T-helper 2 cell treated with Interferon-gamma antibody and Interleukin-4, amounts not matched to agents 5 μg/mL and 100 μg/mL, for 36 hours (primary cell): ENCODE data around the gene KAT8.

Experiments
- DNase-seq: peaks from one replicate; pipeline ENCODE4 v3.0.0; 2021; ENCODE audit warnings: low spot score
- H3K27ac Mint-ChIP-seq: one replicate; pipeline ENCODE4 v1.8.0; 2021; ENCODE audit warnings: mild to moderate bottlenecking, mixed read lengths
- H3K27me3 Mint-ChIP-seq: one replicate; pipeline ENCODE4 v1.8.0; 2021; ENCODE audit warnings: low read depth, mixed read lengths
- H3K36me3 Mint-ChIP-seq: one replicate; pipeline ENCODE4 v1.8.0; 2021; ENCODE audit warnings: low read depth, mixed read lengths
- H3K4me1 Mint-ChIP-seq: one replicate; pipeline ENCODE4 v1.8.0; 2021; ENCODE audit warnings: low read depth, mixed read lengths
- H3K4me3 Mint-ChIP-seq: one replicate; pipeline ENCODE4 v1.8.0; 2022; ENCODE audit warnings: mild to moderate bottlenecking, moderate library complexity, mixed read lengths
- H3K9me3 Mint-ChIP-seq: one replicate; pipeline ENCODE4 v1.8.0; 2021; ENCODE audit warnings: mixed read lengths

KAT8 gene

DNA sequence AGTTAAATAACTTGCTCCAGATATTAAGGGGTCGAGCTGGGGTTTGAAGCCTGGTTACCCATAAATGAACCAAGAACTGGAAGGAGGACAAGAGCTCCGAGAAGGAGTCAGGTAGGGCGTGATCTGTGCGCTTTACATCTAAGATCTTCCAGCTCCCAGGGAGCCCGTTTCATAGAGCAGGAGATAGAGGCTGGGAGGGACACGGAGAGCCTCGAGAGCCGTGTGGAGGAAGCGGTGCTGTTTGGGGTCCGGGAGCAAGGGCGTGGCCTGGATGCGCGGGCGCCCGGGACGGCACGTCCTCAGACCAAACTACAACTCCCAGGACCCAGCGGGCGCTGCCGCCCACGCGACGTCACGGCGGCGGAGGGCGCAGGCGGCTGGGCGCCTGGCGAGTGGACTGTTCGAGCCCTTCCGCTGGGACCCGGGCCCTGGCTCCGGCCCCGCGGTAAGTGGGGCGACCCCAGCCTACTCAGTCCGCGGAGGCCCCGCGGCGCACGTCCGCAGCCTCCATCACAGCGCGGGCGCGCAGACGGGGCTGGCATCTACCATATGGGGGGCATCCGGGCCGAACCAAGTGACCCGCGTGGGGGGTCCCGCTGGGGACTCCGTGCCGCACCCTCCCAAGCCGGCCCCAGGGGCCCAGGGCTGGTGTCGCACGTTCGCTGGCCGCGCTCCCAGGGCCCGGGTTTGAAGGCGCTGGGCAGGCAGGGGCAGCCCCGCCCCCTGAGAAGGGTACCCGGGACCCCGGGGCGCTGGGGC, 9.2 kb upstream of the KAT8 start, which contains the start of gene BCKDK:
BCKDK (plus strand) TSS at position 352 of the 759 bp plus-strand sequence. CDS start 838 bp downstream, outside the sequence.
- Mint-ChIP-seq H3K4me3 (peak within 1 kb of the TSS; percentile 84), H3K27me3 (no peaks in the 10 kb centered on the region), H3K27ac (peak within 1 kb of the TSS; percentile 80), H3K9me3 (no peaks in the 10 kb centered on the region), H3K36me3 (peaks cover 20% of the 10 kb centered on the region), H3K4me1 (peaks cover 18% of the 10 kb centered on the region)
- DNase-seq: peak; percentile 80

DNA sequence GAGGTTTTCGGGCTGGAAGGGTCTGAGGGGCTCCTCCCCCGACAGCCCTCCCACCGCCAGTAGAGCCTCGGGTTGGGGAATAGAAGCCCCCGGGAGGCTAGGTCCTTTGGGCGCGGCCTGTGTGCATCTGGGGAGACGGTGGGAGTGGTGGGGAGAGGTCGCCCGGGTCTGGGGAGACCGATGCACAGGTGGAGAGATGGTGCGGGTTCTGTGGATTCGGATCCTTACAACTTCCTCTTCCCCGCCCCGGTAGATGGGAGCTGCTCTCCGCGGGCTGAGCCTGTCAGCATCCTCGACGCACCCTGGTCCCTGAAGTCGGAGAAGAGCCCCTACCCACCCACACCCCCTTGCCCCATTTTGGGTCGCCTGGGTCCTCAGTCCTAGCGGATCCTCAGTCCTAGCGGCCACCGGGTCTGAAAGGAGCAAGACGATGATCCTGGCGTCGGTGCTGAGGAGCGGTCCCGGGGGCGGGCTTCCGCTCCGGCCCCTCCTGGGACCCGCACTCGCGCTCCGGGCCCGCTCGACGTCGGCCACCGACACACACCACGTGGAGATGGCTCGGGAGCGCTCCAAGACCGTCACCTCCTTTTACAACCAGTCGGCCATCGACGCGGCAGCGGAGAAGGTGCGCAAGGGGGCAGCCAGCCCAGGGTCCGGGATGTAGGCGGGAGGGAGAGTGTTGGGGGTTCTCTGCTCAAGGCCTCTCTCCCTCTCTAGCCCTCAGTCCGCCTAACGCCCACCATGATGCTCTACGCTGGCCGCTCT, 8.5 kb upstream of the KAT8 start:
- H3K36me3 Mint-ChIP-seq: peaks cover 20% of the 10 kb centered on the region
- peak overlapping the region; percentile 62 for H3K27ac Mint-ChIP-seq
- no peaks in the 10 kb centered on the region for H3K27me3 Mint-ChIP-seq
- peaks cover 21% of the 10 kb centered on the region for H3K4me1 Mint-ChIP-seq
- peak overlapping the region; percentile 84 for H3K4me3 Mint-ChIP-seq
- DNase-seq: no peak
- H3K9me3 Mint-ChIP-seq: no peaks in the 10 kb centered on the region

DNA sequence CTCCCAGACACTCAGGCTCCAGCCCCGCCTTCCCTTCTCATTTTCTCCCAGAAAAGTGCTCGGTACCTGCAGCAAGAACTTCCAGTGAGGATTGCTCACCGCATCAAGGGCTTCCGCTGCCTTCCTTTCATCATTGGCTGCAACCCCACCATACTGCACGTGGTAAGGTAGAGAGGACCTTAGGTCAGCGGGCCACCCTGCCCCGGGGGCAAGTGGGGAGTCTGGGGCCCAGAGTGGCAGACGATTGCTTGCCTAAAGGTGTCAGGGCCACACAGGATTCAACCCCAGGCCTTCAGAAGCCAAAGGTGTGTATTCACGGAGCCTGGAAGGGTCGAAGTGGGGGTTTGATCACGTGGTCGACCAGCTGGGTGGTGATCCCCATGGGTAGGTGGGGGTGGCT, 7.8 kb upstream of the KAT8 start:
- Mint-ChIP-seq H3K27ac (peak overlapping the region; percentile 79), H3K4me1 (peaks cover 21% of the 10 kb centered on the region), H3K36me3 (peaks cover 20% of the 10 kb centered on the region), H3K9me3 (no peaks in the 10 kb centered on the region), H3K27me3 (no peaks in the 10 kb centered on the region), H3K4me3 (peak overlapping the region; percentile 84)
- DNase-seq: no peak

DNA sequence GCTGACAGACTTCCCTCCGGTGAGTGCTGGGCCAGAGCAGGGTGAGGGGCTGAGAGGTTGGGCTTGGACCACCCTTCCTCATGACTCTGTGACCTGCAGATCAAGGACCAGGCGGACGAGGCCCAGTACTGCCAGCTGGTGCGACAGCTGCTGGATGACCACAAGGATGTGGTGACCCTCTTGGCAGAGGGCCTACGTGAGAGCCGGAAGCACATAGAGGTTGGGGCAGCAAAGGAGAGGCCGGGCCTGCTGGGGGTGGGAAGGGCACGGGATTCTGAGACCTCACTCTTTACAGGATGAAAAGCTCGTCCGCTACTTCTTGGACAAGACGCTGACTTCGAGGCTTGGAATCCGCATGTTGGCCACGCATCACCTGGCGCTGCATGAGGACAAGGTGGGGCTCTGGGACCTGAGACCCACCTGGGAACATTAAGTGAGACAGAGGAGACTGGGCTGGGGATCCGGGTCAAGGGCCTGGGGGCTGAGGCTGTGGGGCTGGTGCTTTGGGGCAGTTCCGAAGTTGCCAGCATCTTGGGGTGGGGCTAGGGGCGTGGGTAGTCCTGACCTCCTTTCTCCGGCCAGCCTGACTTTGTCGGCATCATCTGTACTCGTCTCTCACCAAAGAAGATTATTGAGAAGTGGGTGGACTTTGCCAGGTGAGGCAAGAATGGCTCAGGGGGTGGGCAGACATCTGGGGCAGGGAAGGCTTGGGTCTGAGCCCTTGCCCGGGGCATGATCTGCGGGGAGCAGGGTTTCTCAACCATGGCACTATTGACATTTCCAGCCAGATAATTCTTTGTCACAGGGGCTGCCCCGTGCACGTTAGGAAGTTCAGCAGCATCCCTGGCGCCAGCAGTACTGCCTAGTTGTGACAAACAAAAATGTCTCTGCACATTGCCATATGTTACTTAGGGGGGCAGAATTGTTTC, 7.1 kb upstream of the KAT8 start:
- H3K4me3 Mint-ChIP-seq: peak overlapping the region; percentile 84

DNA sequence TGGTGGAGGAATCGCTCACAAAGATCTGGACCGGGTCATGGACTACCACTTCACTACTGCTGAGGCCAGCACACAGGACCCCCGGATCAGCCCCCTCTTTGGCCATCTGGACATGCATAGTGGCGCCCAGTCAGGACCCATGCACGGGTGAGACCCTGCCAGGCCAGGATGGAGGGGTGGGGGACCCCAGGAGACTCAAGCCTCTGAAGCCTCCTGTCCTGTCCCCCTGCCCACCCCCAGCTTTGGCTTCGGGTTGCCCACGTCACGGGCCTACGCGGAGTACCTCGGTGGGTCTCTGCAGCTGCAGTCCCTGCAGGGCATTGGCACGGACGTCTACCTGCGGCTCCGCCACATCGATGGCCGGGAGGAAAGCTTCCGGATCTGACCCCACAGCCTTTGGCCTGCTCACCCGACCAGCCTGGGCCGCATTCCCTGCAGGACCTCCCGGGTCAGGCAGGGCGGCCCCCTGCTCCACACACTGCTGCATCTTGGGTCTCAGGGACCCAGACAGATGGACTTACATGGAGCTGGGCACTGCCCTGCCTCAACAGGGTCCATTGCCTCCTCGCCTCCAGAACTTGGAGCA, 5.5 kb upstream of the KAT8 start:
- Mint-ChIP-seq H3K9me3 (no peaks in the 10 kb centered on the region), H3K27me3 (no peaks in the 10 kb centered on the region), H3K36me3 (peaks cover 20% of the 10 kb centered on the region), H3K4me3 (no peak overlapping the region), H3K4me1 (peaks cover 22% of the 10 kb centered on the region), H3K27ac (no peak overlapping the region)
- DNase-seq: no peak

More for the DNA sequence above, 7.1 kb upstream of the KAT8 start:
- no peaks in the 10 kb centered on the region for H3K9me3 Mint-ChIP-seq
- peaks cover 24% of the 10 kb centered on the region for H3K4me1 Mint-ChIP-seq
- H3K27ac Mint-ChIP-seq: no peak overlapping the region
- H3K27me3 Mint-ChIP-seq: no peaks in the 10 kb centered on the region
- H3K36me3 Mint-ChIP-seq: peaks cover 20% of the 10 kb centered on the region
- no peak for DNase-seq

DNA sequence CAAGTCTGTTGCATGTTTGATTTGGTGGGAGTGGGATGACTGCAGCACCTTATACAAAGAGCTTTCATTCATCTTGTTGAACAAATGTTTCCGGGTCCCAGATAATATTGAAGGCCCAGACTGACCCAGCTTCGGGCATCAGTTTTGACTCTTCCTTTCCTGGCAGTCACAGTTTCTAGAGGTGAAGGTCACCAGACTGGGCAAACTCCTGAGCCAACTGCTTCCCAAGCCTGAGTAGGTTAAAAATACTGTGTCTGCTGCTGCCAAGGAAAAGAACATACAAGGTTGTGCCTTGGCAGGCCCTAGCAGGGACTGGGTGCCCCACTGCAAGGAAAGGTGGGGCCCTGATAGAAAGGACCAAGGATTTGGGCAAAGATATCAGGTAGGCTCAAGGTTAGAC, 4.8 kb upstream of the KAT8 start:
- Mint-ChIP-seq H3K36me3 (peaks cover 20% of the 10 kb centered on the region), H3K4me3 (no peak overlapping the region), H3K4me1 (peaks cover 17% of the 10 kb centered on the region), H3K27ac (no peak overlapping the region), H3K27me3 (no peaks in the 10 kb centered on the region), H3K9me3 (no peaks in the 10 kb centered on the region)
- DNase-seq: no peak

DNA sequence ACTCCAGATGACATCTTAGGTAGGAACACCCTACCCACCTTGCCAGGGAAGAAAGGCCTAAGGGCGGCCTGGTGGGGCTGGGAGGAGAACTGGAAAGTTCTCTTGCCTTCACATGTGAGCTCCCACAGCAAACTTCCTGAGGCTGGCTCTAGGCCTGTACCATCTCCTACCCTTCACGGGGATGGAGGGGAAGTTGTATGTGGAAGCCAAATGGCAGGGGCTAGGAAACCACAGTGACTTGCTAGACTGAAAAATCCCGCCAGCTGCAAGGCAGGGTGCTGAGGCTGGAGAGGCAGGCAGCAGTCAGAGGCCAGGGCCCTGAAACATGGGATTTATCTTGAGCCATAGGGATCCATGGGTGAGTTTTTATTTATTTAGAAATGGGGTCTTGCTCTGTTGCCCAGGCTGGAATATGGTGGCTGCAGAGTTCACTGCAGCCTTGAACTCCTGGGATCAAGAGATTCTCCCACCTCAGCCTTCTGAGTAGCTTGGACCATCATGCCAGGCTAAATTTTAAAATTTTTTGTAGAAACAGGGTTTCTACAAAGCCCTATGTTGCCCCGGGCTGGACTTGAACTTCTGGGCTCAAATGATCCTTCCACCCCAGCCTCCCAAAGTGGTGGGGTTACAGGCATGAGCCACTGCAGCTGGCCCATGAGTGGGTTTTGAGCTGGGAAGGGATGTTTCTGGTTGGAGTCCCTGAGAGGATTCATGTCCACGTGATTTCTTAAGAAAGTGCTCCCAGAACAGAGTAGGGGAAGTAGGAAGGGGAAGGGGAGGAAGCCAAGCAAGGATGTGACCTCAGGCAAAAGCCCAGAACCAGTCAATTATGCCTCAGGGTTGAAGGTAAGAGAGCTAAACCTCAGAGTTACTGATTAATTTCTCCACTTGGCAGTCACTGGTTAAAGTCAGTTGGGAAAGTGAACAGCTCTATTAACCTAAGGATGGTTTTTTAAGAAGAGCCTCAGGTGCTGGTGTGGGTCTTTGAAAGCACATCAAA, 4.0 kb upstream of the KAT8 start:
- H3K4me1 Mint-ChIP-seq: peaks cover 19% of the 10 kb centered on the region
- peak overlapping the region; percentile 68 for H3K27ac Mint-ChIP-seq
- no peaks in the 10 kb centered on the region for H3K9me3 Mint-ChIP-seq
- DNase-seq: no peak
- peaks cover 20% of the 10 kb centered on the region for H3K36me3 Mint-ChIP-seq
- no peaks in the 10 kb centered on the region for H3K27me3 Mint-ChIP-seq
- no peak overlapping the region for H3K4me3 Mint-ChIP-seq

DNA sequence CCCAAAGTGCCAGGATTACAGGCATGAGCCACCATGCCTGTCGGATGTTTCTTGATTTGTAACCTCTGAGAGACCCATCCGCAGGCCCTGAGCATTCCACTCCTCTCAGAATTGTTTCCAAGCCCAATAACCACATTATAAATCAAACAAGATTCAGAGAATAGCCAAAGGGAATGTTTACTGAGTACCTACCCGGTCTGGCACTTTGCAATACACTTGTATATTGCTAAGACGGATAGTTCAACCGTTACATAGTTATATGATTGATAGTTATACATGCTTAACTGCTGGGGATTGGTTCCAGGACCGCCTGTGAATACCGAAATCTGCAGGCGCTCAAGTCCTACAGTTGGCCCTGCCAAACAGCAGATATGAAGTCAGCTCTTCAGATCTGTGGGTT, 3.0 kb upstream of the KAT8 start:
- no peak overlapping the region for H3K4me3 Mint-ChIP-seq
- H3K4me1 Mint-ChIP-seq: peaks cover 23% of the 10 kb centered on the region
- peak overlapping the region; percentile 58 for H3K27ac Mint-ChIP-seq
- no peak for DNase-seq
- H3K9me3 Mint-ChIP-seq: no peaks in the 10 kb centered on the region
- H3K27me3 Mint-ChIP-seq: no peaks in the 10 kb centered on the region
- H3K36me3 Mint-ChIP-seq: peaks cover 20% of the 10 kb centered on the region

DNA sequence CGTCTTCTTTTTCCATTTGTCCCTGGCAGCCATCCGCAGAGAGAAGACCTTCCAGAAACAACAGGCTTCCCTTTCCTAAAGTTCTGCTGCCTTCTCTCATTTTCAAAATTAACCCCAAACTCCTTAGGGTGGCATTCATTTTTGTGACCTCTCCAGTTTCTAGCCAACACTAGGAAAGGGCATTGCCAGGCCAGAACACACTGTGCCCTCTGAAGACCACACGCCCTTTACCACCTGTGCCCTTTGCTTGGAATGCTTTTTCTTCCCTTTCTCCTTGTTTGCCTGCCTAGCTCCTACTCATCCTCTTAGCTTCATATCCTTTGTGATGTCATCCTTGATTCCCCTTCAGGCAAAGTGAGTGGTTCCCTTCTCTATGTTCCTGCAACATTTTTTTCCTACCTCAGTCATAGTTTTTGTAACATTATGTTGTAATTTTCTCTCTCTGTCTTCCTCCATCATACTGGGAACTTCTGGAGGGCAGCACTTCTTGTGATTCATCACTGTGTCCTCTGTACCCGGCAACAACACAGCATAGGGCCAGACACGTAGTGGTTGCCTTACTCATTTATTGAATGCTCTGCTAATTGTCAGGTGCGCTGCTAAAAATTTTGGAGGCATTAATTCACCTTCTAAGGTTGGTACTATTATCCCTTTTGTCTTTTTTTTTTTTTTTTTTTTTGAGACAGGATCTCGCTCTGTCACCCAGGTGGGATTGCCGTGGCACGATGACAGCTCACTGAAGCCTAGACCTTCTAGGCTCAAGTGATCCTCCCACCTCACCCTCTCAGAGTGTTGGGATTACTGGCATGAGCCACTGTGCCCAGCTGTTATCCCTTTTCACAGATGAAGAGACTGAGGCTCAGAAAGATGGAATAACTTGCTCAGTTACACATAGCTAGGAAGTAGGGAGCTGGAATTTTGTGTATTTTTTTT, 1.0 kb downstream of the KAT8 start:
- DNase-seq: no peak
- H3K9me3 Mint-ChIP-seq: no peaks in the 10 kb centered on the region
- H3K27ac Mint-ChIP-seq: peak overlapping the region; percentile 81
- no peaks in the 10 kb centered on the region for H3K27me3 Mint-ChIP-seq
- peaks cover 18% of the 10 kb centered on the region for H3K4me1 Mint-ChIP-seq
- peaks cover 21% of the 10 kb centered on the region for H3K36me3 Mint-ChIP-seq
- peak overlapping the region; percentile 86 for H3K4me3 Mint-ChIP-seq

DNA sequence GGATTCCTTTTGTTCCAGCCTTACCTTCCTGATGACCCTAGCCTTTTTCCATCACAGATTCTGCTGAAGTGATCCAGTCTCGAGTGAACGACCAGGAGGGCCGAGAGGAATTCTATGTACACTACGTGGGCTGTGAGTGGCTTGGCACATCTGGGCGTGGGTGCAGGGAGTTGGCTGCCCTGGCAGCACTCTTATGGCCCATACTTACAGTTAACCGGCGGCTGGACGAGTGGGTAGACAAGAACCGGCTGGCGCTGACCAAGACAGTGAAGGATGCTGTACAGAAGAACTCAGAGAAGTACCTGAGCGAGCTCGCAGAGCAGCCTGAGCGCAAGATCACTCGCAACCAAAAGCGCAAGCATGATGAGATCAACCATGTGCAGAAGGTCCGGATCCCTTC, 2.7 kb downstream of the KAT8 start:
- no peaks in the 10 kb centered on the region for H3K27me3 Mint-ChIP-seq
- peaks cover 24% of the 10 kb centered on the region for H3K36me3 Mint-ChIP-seq
- no peak overlapping the region for H3K27ac Mint-ChIP-seq
- H3K4me1 Mint-ChIP-seq: peaks cover 13% of the 10 kb centered on the region
- H3K4me3 Mint-ChIP-seq: no peak overlapping the region
- no peaks in the 10 kb centered on the region for H3K9me3 Mint-ChIP-seq
- no peak for DNase-seq

DNA sequence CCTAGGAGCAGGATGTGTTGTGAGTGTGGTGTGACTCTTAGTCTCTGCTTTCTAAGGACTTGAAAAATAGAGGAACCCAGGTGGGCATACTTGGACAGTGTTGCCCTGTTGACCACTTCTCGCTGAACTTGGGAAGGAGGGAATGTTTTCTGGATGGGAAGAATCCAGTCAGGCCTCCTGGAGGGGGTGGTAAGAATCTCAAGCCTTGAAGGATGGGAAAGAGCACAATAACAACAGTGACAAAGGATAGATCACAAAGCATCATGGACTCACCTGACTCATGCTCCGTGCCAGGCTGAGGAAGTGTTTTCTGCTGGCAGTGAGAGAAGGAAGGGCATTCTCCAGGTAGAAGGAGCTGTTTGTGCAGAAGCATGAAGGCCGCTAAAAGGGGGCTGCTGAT, 8.4 kb downstream of the KAT8 start:
- no peak overlapping the region for H3K27ac Mint-ChIP-seq
- no peak overlapping the region for H3K4me3 Mint-ChIP-seq
- H3K9me3 Mint-ChIP-seq: no peaks in the 10 kb centered on the region
- peaks cover 28% of the 10 kb centered on the region for H3K36me3 Mint-ChIP-seq
- DNase-seq: no peak
- H3K27me3 Mint-ChIP-seq: no peaks in the 10 kb centered on the region
- peaks cover 3% of the 10 kb centered on the region for H3K4me1 Mint-ChIP-seq

DNA sequence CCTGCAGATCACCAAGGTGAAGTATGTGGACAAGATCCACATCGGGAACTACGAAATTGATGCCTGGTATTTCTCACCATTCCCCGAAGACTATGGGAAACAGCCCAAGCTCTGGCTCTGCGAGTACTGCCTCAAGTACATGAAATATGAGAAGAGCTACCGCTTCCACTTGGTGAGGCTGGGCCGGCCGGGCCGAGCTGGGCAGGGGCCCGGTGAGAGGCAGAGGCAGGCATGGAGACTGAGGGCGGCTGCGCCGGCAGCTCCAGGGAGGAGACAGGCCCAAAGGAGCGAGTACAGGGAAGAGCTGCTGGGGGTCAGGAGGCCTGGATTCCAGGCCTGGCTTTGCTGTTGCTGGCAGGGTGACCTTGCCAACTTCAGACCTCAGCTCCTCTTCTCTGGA, 9.7 kb downstream of the KAT8 start:
- peaks cover 3% of the 10 kb centered on the region for H3K4me1 Mint-ChIP-seq
- no peaks in the 10 kb centered on the region for H3K27me3 Mint-ChIP-seq
- no peak overlapping the region for H3K4me3 Mint-ChIP-seq
- H3K9me3 Mint-ChIP-seq: no peaks in the 10 kb centered on the region
- no peak overlapping the region for H3K27ac Mint-ChIP-seq
- H3K36me3 Mint-ChIP-seq: peaks cover 21% of the 10 kb centered on the region
- DNase-seq: no peak
